ENCODE results near the gene XRCC5.
"Not testable (repeated sequence)": the region's sequence is repeated elsewhere in the genome, so short reads cannot be mapped to it uniquely, and the experiment has no call there.

XRCC5 gene

GRCh38 chr2:216108967-216109921 is at the start of gene XRCC5:
TSS of gene XRCC5 (plus strand) at chr2:216109348. CDS start at chr2:216109437, 89 bp downstream.
- peak; percentile 95 to 96 for DNase-seq (ENCODE audit: low read depth in 1 of 2, low spot score in 1 of 2)

DNA sequence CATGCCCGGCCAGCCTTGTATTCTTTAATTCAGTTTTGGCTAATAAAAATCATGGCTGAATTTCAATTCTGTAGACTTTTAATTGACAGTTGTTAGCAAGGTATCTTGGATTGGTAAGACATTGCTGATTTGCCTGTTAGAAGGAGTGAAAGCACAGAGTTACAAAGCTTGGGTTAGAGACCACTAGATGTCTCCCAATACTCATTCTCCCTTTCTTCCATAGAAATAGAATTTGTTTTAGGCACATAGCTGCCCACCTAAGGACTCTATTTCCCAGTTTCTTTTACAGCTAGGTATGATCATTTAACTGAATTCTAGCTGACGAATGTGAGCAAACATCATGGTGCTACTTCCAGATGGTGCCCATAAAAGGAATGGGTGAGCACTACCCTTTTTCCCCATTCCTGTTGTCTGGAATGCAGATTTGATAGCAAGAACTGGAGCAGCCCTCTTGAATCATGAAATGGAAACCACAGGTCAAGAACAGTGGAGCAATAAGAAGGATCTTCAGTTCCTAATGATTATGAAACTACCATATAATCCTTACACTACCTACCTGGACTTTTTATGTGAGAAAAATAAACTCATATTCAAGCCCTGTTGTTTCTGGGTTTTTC is 45.0 kb upstream of the XRCC5 start:
- no peak for DNase-seq (ENCODE audit: low read depth in 1 of 2, low spot score in 1 of 2)

- DNase-seq (ENCODE audit: low read depth in 1 of 2, low spot score in 1 of 2): no peak
Measured at GRCh38 chr2:216064665-216065064, 44.5 kb upstream of the XRCC5 start.

GRCh38 chr2:216066230-216066629 is 42.9 kb upstream of the XRCC5 start:
- no peak for DNase-seq (ENCODE audit: low read depth in 1 of 2, low spot score in 1 of 2)

GRCh38 chr2:216069028-216069427 is 40.1 kb upstream of the XRCC5 start:
- no peak for DNase-seq (ENCODE audit: low read depth in 1 of 2, low spot score in 1 of 2)

- no peak for DNase-seq (ENCODE audit: low read depth in 1 of 2, low spot score in 1 of 2)
Measured at GRCh38 chr2:216070195-216070594, 39.0 kb upstream of the XRCC5 start.

DNA sequence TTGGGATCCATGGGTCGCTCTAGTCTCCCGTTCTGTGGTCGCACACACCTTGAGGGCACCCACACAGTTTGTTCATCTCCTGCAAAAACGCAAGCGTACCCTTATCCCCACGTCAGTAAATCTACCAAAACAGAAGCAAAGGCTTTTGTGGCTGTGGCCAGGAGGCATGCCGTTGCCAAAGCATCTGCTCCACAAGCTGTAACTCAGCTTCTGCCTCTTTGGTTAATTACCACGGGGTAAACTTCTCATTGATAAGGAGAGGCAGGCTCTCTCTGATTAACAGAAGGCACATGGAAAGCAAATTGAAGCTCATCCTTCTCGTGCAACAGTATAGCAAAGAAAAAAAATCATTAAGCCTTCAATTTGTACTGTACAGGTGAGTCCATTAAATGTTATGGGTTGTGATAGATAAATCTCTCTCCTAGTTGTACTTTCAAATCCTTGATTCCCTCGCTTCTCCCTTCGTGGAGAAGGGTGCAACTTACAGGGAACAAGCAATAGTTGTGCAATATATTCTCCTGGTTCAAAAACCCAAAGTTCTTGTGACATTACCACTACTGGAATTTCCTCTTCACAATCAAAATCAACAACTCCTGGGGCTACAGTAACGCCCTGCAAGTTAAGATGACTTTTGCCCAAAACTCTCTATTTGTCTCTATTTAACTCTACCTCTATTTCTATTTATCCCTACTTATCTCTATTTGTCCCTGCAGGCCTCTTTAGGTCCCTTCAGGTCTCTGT is 37.9 kb upstream of the XRCC5 start:
- DNase-seq (ENCODE audit: low read depth in 1 of 2, low spot score in 1 of 2): no peak

DNA sequence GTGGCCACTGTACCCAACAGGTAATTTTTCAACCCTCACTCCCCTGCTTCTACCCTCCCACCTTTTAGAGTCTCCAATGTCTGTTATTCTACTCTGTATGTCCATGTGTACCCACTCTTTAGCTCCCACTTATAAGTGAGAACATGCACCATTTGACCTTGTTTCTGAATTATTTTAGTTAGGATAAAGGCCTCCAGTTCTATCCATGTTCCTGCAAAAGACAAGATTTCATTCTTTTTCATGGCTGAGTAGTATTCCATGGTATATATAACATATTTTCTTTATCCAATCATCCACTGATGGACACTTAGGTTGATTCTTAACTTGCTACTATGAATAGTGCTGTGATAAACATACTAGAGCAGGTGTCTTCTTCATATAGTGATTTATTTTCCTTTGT is 36.7 kb upstream of the XRCC5 start:
- DNase-seq (ENCODE audit: low read depth in 1 of 2, low spot score in 1 of 2): no peak

- no peak for DNase-seq (ENCODE audit: low read depth in 1 of 2, low spot score in 1 of 2)
Measured at GRCh38 chr2:216073773-216074172, 35.4 kb upstream of the XRCC5 start.

GRCh38 chr2:216074380-216074779 is 34.8 kb upstream of the XRCC5 start:
- no peak for DNase-seq (ENCODE audit: low read depth in 1 of 2, low spot score in 1 of 2)

GRCh38 chr2:216074794-216075193 is 34.4 kb upstream of the XRCC5 start:
- DNase-seq (ENCODE audit: low read depth in 1 of 2, low spot score in 1 of 2): no peak

DNA sequence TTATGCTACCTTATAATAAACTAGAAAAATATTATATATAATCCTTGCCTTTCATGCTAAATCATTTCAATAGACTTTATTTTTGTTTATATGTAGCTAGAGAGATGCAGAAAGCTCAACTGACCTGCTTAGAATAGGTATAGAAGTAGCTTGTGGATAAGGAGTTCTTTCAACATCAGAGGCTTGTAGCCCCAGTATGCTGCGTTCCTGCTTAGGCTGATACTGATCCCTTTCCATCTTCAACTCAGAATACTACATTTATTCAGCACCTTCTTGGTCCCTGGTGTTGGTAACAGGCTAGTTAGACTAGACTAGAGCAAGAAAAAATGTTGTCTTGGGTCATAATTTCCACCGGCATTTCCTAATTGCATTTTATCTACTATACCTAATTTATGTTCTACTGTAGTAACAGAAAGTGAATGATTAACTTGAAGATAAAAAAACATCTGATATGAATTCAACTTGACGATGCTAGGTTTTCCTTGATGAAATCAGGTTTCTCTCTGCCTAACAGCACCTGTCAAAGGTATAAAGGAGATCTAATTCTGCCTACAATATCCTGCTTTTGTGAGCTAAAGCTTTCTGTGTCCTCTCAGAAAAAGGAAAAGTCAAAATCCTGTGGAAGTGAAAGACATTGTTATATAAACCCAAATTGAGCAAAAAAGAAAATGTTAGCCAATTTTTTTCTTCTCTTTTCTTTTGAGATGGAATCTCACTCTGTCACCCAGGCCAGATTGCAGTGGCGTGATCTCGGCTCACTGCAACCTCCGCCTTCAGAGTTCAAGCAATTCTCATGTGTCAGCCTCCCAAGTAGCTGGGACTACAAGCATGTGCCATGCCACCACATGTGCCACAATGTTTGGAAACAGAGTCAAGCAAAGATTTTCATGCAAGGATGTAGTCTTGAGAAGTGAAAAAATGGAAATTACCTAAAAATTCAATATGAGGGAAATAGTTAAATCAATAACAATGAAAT is 33.4 kb upstream of the XRCC5 start:
- no peak for DNase-seq (ENCODE audit: low read depth in 1 of 2, low spot score in 1 of 2)

GRCh38 chr2:216078776-216079175 is 30.4 kb upstream of the XRCC5 start:
- DNase-seq (ENCODE audit: low read depth in 1 of 2, low spot score in 1 of 2): no peak

DNA sequence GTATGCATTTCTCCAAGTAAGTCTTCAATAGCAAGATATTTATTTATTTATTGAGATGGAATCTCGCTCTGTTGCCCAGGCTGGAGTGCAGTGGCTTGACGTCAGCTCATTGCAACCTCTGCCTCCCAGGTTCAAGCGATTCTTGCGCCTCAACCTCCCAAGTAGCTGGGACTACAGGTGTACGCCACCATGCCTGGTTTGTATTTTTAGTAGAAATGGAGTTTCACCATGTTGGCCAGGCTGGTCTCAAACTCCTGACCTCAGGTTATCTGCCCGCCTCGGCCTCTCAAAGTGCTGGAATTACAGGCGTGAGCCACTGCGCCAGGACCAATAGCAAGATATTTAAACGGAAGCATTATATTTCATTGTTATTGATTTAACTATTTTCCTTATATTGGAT is 29.1 kb upstream of the XRCC5 start:
- not testable (repeated sequence) for DNase-seq (ENCODE audit: low read depth in 1 of 2, low spot score in 1 of 2)

DNA sequence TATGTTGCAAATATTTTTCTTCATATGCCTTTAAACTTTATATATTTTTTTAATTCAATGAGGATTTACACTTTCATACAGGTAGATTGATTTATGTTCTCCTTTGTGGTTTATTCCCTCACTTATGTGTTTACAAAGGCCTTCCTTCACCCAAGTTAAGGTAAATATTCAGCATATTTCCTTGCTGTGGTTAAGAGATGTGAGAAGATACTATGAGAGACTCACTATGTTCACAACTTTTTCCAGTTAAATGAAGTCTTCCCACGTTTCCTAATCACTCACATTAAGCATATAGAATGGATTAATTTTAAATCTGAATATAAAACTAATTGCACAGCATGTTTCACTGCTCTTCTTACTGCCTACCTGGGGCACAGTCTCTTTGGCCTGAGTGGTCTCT is 28.1 kb upstream of the XRCC5 start:
- no peak for DNase-seq (ENCODE audit: low read depth in 1 of 2, low spot score in 1 of 2)

GRCh38 chr2:216081487-216082116 is 27.5 kb upstream of the XRCC5 start, which contains the start of the genes PECR and TMEM169:
TSS of gene PECR (minus strand) at chr2:216081809. CDS start at chr2:216081741, 68 bp downstream.
TSS of gene TMEM169 (plus strand) at chr2:216081919. CDS start at chr2:216095964, 14,045 bp downstream.
- DNase-seq (ENCODE audit: low read depth in 1 of 2, low spot score in 1 of 2): peak; percentile 48 to 65

DNA sequence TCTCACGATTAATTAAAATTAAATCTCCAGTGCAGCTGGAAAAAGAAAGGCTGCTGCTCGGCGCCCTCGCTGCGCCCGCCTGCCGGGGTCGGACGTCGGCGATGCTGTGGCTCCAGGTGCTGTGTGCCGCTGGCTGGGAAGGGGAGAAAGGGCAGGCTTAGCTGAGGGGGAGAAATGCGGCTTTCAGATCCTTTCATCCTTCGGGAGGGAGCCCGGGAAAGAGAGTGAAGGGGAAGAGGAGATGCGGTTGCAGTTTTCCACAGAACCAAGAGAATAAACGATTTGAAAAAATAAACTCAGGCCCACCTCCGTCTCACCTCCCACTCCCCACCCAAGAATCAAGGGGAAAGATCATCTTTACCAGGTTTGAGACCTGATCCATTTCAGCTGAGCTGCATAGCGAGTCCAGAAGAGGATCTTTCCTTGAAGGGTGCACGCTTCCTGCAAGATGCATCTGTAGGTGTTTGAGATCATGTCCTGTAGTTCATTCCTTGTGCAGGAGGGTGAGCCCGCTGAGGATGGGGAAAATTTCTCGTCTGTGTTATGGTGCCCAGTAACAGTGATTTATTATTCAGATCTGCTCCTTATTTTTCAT is 26.9 kb upstream of the XRCC5 start:
- no peak for DNase-seq (ENCODE audit: low read depth in 1 of 2, low spot score in 1 of 2)

DNA sequence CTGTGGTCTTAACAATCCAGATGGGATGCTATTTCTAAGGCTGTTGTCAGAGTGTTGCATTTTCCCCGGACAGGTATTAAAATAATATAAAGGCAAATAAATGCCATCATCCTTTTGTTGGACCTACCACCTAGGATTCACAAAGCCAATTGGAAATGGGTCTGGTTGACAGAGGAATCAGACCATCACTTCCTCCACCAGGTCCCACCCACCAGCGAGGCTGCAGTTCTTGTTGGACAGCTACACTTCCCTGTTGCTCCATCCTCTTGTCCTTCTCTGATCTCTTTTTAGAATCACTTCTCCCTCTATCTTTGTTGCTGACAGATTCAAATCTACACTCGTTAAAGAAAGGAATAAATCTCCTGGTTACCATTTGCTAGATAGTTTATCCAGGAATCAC is 26.3 kb upstream of the XRCC5 start:
- no peak for DNase-seq (ENCODE audit: low read depth in 1 of 2, low spot score in 1 of 2)

DNA sequence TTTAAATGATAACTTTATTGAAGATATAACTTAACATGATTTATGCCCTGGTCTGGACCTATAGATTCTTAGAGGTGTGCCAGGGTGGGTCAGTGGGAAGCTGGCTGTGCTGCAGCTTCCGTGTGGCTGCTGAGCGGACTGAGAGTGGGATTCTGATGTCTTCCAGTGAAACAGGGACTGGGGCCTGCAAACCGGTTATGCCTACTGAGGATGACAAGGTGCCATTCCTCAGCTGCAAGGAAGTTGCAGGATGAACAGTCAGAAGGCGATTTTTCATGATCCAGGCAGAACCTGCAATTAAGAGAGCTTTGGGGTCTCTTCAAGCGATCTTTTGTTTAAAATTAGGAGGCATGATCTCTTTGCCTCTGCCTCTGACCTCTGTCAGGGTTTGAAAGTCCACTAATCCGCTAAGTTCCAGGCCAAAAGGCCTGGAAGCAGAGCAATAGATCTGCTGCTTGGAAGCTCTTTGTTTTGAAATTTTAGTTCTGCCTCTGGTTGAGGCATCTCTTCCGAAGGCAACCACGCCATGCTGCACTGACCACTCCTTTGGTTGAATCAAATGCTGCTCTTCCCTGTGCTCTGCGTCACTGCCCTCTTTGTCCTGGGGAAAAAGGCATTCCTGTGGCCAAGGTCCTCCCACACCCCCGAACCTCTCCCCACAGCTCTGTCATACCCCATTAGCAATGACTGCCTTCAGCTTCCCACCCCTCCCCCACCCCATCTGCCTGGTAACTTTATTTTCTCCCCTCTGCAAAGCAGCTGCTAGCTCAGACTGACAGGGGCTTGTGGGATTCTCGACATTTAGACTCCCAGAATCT is 25.5 kb upstream of the XRCC5 start:
- no peak for DNase-seq (ENCODE audit: low read depth in 1 of 2, low spot score in 1 of 2)

Data from stimulated activated CD4-positive, alpha-beta T cell treated with anti-CD3 and anti-CD28 coated beads, Interleukin-15, amount 100 ng/mL, for 1 hour (primary cell).